SK-N-SH (cell line): ENCODE results near the gene SIM2. TPM values are rescaled to one million over a fixed set of nuclear protein-coding genes. Genes with fewer than 3 reads are reported as not detected.

Experiments
- CTCF ChIA-PET: fragments of 300-600, 350-600 bp; formaldehyde crosslinking; extraction: SDS; loops from one replicate; lab custom pipeline; 2021; lab: Yijun Ruan, JAX
- POLR2A ChIA-PET: fragments of 350-600 bp; sonication (Branson Sonifier 250); formaldehyde crosslinking; extraction: SDS; loops from one replicate; lab custom pipeline; 2020; ENCODE audit warnings: antibody characterized with exemption, inconsistent platforms; lab: Yijun Ruan, JAX
- DNase-seq: peaks from one replicate; pipeline ENCODE4 v3.0.0; 2012
- H2AFZ ChIP-seq: fragments of 200-600 bp; sonication (generic); 2 replicates; pipeline ENCODE4 v1.8.1; 2016; ENCODE audit warnings: antibody characterized with exemption, mild to moderate bottlenecking, low read depth
- H3F3A ChIP-seq: fragments of 200-600 bp; sonication (generic); replicated peaks from 2 replicates; pipeline ENCODE3; 2016; ENCODE audit warnings: antibody characterized with exemption, mild to moderate bottlenecking; ENCODE audit not compliant: insufficient read depth
- H3K27ac ChIP-seq, 2 experiments: fragments of 200-500 bp in 1 of 2; fragments of 200-600 bp in 1 of 2; sonication (Bioruptor generic) in 1 of 2; sonication (generic), shearing (Covaris generic) in 1 of 2; 2 replicates each; pipeline versions ENCODE4 v1.5.1 to v1.6.1; 2014 to 2016; ENCODE audit warnings: low read depth in 2 of 2, inconsistent platforms in 1 of 2, low read length in 1 of 2, mild to moderate bottlenecking in 1 of 2, mixed read lengths in 1 of 2
- H3K27me3 ChIP-seq: fragments of 200-600 bp; sonication (generic), shearing (Covaris generic); 2 replicates; pipeline ENCODE4 v1.6.1; 2016; ENCODE audit warnings: mixed run types; ENCODE audit not compliant: insufficient read depth
- H3K36me3 ChIP-seq, 2 experiments: fragments of 200-500 bp in 1 of 2; fragments of 200-600 bp in 1 of 2; sonication (Bioruptor generic) in 1 of 2; sonication (generic) in 1 of 2; replicated peaks in 1 of 2; 2 replicates each; pipeline versions ENCODE3 to v1.5.1; 2014 to 2016; ENCODE audit warnings: low read length in 1 of 2, mild to moderate bottlenecking in 1 of 2; ENCODE audit not compliant: insufficient read depth in 2 of 2, control insufficient read depth in 1 of 2
- H3K4me1 ChIP-seq, 2 experiments: fragments of 200-500 bp in 1 of 2; fragments of 200-600 bp in 1 of 2; sonication (Bioruptor generic) in 1 of 2; sonication (generic), shearing (Covaris generic) in 1 of 2; 2 replicates each; pipeline versions ENCODE4 v1.5.1 to v1.6.1; 2014 to 2016; ENCODE audit warnings: low read depth in 1 of 2, low read length in 1 of 2, mixed run types in 1 of 2; ENCODE audit not compliant: insufficient read depth in 2 of 2, control insufficient read depth in 1 of 2
- H3K4me2 ChIP-seq: fragments of 200-600 bp; sonication (generic), shearing (Covaris generic); 2 replicates; pipeline ENCODE4 v1.6.1; 2017; ENCODE audit warnings: mixed run types
- H3K4me3 ChIP-seq, 2 experiments: fragments of 200-500 bp in 1 of 2; fragments of 200-600 bp in 1 of 2; sonication (Bioruptor generic) in 1 of 2; sonication (generic), shearing (Covaris generic) in 1 of 2; 2 replicates each; pipeline versions ENCODE4 v1.5.1 to v1.8.1; 2014 to 2016; ENCODE audit warnings: low read depth in 2 of 2, inconsistent platforms in 1 of 2, low read length in 1 of 2, mild to moderate bottlenecking in 1 of 2, mixed read lengths in 1 of 2, moderate library complexity in 1 of 2
- H3K79me2 ChIP-seq: fragments of 200-600 bp; sonication (generic); 2 replicates; pipeline ENCODE4 v1.8.1; 2017; ENCODE audit warnings: mild to moderate bottlenecking; ENCODE audit not compliant: insufficient read depth
- H3K9ac ChIP-seq: fragments of 200-600 bp; sonication (generic); 2 replicates; pipeline ENCODE4 v1.6.1; 2017; ENCODE audit warnings: mixed run types
- H3K9me2 ChIP-seq: fragments of 200-600 bp; sonication (generic); 2 replicates; pipeline ENCODE4 v1.6.1; 2017; ENCODE audit warnings: mixed run types
- H3K9me3 ChIP-seq: fragments of 200-600 bp; sonication (generic); 2 replicates; pipeline ENCODE4 v1.6.1; 2017; ENCODE audit warnings: mixed run types, mild to moderate bottlenecking, moderate library complexity
- H4K20me1 ChIP-seq: fragments of 200-600 bp; sonication (generic); 2 replicates; pipeline ENCODE4 v1.6.1; 2017; ENCODE audit warnings: mild to moderate bottlenecking, mixed run types; ENCODE audit not compliant: insufficient read depth
- EZH2phosphoT487 ChIP-seq: fragments of 200-600 bp; sonication (generic); IDR thresholded peaks from 2 replicates; pipeline ENCODE4 v1.6.1; 2017; ENCODE audit warnings: low read depth, mixed run types, mild to moderate bottlenecking, antibody characterized with exemption, moderate library complexity, borderline replicate concordance
- FOXJ3 ChIP-seq: sonication (generic); formaldehyde crosslinking; IDR thresholded peaks from 2 replicates; pipeline ENCODE4 v1.5.1; 2020; ENCODE audit warnings: mild to moderate bottlenecking, missing genetic modification reagents
- FOXM1 ChIP-seq: IDR thresholded peaks from 2 replicates; pipeline ENCODE4 v1.4.0; 2012; ENCODE audit warnings: low read depth, mild to moderate bottlenecking
- MXI1 ChIP-seq: IDR thresholded peaks from 2 replicates; pipeline ENCODE4 v1.6.1; 2012; ENCODE audit warnings: mild to moderate bottlenecking, low read depth, low read length, improper control_type of control experiment
- POLR2AphosphoS5 ChIP-seq: IDR thresholded peaks from 2 replicates; pipeline ENCODE4 v1.6.1; 2012; ENCODE audit warnings: low read depth, low read length
- RCOR1 ChIP-seq: fragments of 150-350 bp; IDR thresholded peaks from 2 replicates; pipeline ENCODE4 v1.6.1; 2017; ENCODE audit warnings: antibody characterized with exemption, low read length
- RFX5 ChIP-seq: IDR thresholded peaks from 2 replicates; pipeline ENCODE4 v1.6.1; 2012; ENCODE audit warnings: mild to moderate bottlenecking, improper control_type of control experiment, low read length
- SIN3A ChIP-seq: IDR thresholded peaks from 2 replicates; pipeline ENCODE4 v1.6.1; 2012; ENCODE audit warnings: low read depth, mild to moderate bottlenecking, low read length, moderate library complexity, borderline replicate concordance
- SMC3 ChIP-seq: IDR thresholded peaks from 2 replicates; pipeline ENCODE4 v1.6.1; 2012; ENCODE audit warnings: low read depth, low read length, improper control_type of control experiment
- YY1 ChIP-seq: IDR thresholded peaks from 2 replicates; pipeline ENCODE4 v1.4.0; 2012; ENCODE audit warnings: low read depth, mild to moderate bottlenecking
- WGBS: methylation state at CpG from one replicate; pipeline ENCODE4 v1.1.6; 2017; ENCODE audit warnings: low lambda C conversion rate; 5-methylcytosine and 5-hydroxymethylcytosine counted together
- polyA plus RNA-seq, 3 experiments: library from polyadenylated mRNA; depleted of rRNA; stranded (reverse); fragments of >200 nt; gene quantifications; 2 replicates each; pipeline ENCODE4 v1.2.3, GENCODE V29; 2012
- TF ChIP-seq, protein P1 (sequence below): IDR thresholded peaks from 2 replicates; pipeline ENCODE4 v1.6.1; 2012; ENCODE audit warnings: mild to moderate bottlenecking, low read depth, low read length, moderate library complexity
- TF ChIP-seq, protein P2 (sequence below): IDR thresholded peaks from 2 replicates; pipeline ENCODE4 v1.4.0; 2012; ENCODE audit warnings: low read depth, borderline replicate concordance
- TF ChIP-seq, protein P3 (sequence below): IDR thresholded peaks from 2 replicates; pipeline ENCODE4 v1.4.0; 2012; ENCODE audit warnings: low read depth, borderline replicate concordance

SIM2 gene
- polyA plus RNA-seq, 1 of the 3 experiments (the other 2 are of a cell fraction) = not detected

DNA sequence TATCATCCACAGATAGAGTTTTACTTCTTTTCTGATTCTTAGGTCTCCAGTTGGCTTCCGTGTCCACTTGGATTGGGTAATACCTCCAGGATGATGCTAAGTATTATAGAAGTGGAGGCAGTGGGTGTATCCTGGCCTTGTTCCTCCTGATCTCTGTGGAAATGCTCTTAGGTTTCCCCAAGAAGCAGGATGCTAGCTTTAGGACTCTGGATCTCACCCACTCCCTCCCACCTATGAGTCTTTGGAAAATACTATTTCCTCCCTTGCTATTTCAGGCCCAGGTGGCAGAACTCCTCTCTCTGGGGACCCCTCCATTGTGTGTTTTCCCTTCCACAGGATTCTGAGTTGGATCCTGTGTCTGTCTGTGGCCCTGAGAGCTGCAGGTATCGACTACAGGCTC, 86.7 kb downstream of the SIM2 start:
- no peaks in the 10 kb centered on the region for H3K27me3 ChIP-seq
- H3K4me2 ChIP-seq = no peak overlapping the region
- no peaks in the 10 kb centered on the region for H3K9me2 ChIP-seq
- no peak overlapping the region for H3K27ac ChIP-seq
- H4K20me1 ChIP-seq = peaks cover 3% of the 10 kb centered on the region; the same call in 1 of the 2 replicates
- no peak overlapping the region for H3K4me3 ChIP-seq
- H3K9ac ChIP-seq = no peak overlapping the region
- H3K4me1 ChIP-seq = no peaks in the 10 kb centered on the region
- H3K79me2 ChIP-seq = no peaks in the 10 kb centered on the region; the same call in 1 of the 2 replicates
- CTCF ChIA-PET = no interaction called here
- WGBS = 81% methylated on average over 2 of the region's 2 CpGs
- no peak for DNase-seq
- POLR2A ChIA-PET = no interaction called here
- H2AFZ ChIP-seq = no peak overlapping the region
- H3K9me3 ChIP-seq = no peaks in the 10 kb centered on the region
- no peak for TF ChIP-seq YY1
- no peak for TF ChIP-seq POLR2AphosphoS5
- TF ChIP-seq, protein P1, sequence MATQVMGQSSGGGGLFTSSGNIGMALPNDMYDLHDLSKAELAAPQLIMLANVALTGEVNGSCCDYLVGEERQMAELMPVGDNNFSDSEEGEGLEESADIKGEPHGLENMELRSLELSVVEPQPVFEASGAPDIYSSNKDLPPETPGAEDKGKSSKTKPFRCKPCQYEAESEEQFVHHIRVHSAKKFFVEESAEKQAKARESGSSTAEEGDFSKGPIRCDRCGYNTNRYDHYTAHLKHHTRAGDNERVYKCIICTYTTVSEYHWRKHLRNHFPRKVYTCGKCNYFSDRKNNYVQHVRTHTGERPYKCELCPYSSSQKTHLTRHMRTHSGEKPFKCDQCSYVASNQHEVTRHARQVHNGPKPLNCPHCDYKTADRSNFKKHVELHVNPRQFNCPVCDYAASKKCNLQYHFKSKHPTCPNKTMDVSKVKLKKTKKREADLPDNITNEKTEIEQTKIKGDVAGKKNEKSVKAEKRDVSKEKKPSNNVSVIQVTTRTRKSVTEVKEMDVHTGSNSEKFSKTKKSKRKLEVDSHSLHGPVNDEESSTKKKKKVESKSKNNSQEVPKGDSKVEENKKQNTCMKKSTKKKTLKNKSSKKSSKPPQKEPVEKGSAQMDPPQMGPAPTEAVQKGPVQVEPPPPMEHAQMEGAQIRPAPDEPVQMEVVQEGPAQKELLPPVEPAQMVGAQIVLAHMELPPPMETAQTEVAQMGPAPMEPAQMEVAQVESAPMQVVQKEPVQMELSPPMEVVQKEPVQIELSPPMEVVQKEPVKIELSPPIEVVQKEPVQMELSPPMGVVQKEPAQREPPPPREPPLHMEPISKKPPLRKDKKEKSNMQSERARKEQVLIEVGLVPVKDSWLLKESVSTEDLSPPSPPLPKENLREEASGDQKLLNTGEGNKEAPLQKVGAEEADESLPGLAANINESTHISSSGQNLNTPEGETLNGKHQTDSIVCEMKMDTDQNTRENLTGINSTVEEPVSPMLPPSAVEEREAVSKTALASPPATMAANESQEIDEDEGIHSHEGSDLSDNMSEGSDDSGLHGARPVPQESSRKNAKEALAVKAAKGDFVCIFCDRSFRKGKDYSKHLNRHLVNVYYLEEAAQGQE = no peak
- TF ChIP-seq SMC3 = no peak
- no peak for TF ChIP-seq MXI1
- TF ChIP-seq, protein P2, sequence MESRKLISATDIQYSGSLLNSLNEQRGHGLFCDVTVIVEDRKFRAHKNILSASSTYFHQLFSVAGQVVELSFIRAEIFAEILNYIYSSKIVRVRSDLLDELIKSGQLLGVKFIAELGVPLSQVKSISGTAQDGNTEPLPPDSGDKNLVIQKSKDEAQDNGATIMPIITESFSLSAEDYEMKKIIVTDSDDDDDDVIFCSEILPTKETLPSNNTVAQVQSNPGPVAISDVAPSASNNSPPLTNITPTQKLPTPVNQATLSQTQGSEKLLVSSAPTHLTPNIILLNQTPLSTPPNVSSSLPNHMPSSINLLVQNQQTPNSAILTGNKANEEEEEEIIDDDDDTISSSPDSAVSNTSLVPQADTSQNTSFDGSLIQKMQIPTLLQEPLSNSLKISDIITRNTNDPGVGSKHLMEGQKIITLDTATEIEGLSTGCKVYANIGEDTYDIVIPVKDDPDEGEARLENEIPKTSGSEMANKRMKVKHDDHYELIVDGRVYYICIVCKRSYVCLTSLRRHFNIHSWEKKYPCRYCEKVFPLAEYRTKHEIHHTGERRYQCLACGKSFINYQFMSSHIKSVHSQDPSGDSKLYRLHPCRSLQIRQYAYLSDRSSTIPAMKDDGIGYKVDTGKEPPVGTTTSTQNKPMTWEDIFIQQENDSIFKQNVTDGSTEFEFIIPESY = no peak
- no peak for TF ChIP-seq RFX5
- no peak for TF ChIP-seq SIN3A
- TF ChIP-seq, protein P3, sequence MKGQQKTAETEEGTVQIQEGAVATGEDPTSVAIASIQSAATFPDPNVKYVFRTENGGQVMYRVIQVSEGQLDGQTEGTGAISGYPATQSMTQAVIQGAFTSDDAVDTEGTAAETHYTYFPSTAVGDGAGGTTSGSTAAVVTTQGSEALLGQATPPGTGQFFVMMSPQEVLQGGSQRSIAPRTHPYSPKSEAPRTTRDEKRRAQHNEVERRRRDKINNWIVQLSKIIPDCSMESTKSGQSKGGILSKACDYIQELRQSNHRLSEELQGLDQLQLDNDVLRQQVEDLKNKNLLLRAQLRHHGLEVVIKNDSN = no peak
- TF ChIP-seq EZH2phosphoT487 = no peak
- TF ChIP-seq FOXJ3 (CRISPR knock-in tag) = no peak
- no peak for TF ChIP-seq FOXM1
- TF ChIP-seq RCOR1 = no peak
- H3K36me3 ChIP-seq = no peaks in the 10 kb centered on the region
- H3F3A ChIP-seq = no peaks in the 10 kb centered on the region
